ENCODE measurements around the gene TRIM8.

The TRIM8 gene

GRCh38 chr10:102644066-102644645 is at the start of gene TRIM8:
Gene TRIM8 (plus strand): TSS chr10:102644479. CDS start chr10:102644618, 139 bp downstream.
- DNase-seq, result peak; percentile 73

DNA sequence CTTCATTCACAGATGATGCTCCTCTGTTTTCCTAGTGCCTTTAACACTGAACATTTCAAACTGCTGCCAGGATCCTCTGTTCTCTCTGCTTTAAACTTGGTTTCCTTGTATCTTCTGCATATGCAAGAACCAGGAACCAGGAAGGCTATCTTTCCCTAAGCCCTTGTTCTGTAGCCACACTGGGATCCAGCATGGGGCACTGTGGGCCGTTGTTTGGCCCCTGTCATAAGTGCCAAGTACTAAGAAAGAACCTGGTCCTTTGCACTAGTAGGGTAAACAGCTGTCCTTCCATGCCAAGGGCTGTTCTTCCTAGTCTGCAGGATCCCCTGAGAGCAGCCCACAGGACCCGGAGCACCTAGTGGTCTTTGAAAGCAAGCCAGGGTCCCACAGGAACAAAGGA is 49.0 kb upstream of the TRIM8 start:
- no peak for DNase-seq

DNA sequence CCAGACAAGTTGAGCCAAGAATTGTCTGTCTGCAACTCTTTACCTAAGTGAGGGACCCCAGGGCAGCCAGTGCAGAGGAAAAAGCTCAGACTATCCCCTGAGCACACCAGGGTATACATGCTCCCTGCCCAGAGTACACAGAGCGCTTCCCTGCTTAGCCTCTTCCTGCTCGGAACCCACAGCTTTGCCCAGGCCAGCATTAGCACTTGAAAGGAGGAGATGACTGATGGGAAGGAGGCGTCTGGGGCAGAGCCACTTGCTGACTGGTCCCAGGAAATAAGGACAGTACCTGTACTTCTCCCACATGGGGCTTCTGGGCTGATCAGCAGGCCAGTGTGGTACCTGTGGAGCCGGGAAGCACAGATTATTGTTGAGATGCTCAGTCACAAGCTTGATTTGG is 48.4 kb upstream of the TRIM8 start:
- DNase-seq, result no peak

GRCh38 chr10:102596506-102596971 is 47.7 kb upstream of the TRIM8 start:
- DNase-seq, result peak; percentile 46

DNA sequence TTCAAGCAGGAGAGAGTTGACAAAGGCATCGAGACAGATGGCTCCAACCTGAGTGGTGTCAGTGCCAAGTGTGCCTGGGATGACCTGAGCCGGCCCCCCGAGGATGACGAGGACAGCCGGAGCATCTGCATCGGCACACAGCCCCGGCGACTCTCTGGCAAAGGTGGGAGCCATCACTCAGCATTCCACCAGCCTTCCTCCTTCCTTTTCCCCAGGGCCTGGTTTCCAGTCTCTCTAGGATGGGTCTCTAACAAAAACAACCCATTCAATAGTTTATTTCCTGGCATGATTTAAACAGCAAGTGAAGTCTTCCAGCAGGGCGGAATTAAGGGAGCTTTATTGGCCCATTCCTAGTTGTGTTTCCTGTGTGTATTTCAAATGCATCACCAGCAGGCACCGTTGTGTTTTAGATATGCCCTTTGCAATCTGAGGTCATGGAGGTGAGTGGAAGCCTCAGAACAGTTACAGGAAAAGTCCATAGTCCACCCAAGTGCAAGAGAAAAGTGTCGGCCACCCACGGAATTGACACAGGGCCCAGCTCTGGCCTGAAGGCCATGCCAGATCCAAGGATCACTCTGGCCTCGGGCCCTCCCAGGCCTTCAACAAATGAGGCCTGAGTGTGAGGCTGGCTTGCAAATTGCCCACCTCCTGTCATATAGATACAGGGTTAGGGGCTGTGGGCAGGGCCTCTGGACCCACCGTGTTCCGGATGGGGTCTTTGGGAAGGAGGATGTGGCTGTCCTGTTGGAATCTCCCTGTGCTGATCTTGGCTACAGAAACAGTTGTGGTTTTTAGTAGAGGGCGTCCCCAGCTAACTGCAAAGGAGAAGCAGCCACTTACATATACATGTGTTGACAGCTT is 46.9 kb upstream of the TRIM8 start:
- no peak for DNase-seq

- no peak for DNase-seq
These were observed 46.0 kb upstream of the TRIM8 start for GRCh38 chr10:102598243-102598642.

DNA sequence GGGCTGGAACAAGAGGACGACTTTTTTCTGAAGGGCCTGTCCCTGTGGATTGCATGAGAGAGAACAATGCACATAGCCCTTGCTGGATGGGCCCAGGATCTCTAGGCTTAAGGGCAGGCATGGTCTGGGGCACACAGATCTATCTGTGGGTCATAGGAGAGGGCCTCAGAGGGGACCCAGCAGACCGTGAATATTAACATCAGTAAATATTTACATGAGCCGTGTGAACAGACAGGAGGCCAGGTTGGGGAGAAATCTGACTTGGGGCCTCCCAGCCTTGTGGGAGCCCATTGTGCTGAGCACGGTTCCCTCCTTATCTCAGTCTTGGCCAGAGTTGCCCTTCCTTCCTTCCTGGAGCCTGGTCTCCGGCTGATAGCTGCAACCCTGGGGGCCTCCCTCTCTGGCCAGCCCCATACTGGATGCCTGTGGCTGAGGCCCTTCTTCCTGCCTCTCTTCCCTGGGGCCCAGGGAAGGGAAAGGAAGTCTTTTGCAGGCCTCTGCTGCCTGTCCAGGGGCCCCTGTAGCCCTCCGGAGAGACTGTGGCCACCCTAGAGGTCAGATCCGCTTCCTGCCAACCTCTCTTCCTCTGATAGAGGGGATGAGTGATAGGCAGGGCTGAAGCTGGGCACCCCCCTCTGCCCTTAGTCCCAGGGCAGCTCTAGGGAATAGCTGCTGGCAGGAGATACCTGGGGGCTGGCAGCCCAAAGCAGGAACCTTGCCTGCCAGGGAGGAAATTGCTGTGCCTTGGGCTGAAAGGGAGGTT is 44.5 kb upstream of the TRIM8 start:
- no peak for DNase-seq

- DNase-seq, result no peak
These were observed 43.5 kb upstream of the TRIM8 start for GRCh38 chr10:102600816-102601215.

DNA sequence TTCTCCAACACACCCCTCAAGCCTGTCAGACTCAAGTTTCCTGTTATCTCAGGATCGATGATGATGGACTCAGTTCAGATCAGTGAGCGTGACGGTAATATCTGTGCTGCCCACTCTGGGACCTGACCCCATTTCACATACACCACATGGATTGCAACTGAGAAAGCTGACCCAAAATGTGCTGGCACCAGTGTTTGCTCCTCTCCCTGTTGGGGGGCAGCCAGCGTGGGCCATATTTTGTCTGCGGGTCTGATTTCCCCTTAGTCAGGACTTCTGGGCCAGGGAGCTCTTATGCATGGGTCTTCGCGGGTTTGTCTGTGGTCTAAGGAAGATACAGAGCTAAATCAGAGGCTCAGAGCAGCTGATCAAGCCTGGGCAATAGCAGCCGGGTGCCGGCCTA is 42.6 kb upstream of the TRIM8 start:
- DNase-seq, result no peak

DNA sequence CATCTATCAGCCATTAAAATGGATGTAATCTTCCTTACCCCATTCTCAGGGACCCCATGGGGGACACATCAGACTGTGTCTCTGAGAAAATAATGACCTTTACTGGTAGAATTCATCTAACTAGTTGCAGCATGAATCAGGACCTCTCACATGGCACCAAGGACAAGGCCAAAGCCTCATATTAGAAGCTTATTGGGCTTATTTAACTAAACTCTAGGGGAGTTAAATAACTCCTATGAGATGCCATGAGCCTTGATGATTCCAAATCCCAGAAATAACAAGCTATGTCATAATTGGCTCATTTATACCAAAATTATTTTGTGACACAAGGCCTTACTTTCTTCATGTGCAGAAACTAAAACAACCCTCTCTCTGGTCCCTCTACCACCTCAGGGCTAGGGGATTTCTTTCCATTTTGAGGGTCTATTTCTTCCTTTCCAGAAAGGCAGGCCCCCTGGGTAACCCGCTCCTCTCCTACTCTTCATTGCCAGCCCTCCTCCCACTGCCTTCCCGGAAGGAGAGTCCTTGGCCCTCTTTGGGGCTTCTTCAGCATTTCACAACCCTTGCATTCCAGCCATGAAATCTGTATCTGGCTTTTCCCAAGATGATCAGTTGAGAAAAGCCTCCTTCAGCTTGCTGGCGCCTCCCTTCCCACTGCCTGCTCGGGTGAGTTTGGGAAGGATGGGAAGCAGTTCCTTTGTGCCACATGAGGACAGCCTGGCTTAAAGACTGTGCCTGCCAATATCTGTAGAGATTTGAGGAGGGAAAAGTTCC is 41.8 kb upstream of the TRIM8 start:
- DNase-seq, result no peak

GRCh38 chr10:102603946-102604345 is 40.3 kb upstream of the TRIM8 start:
- DNase-seq, result no peak

- no peak for DNase-seq
These were observed 39.8 kb upstream of the TRIM8 start for GRCh38 chr10:102604439-102604841.

DNA sequence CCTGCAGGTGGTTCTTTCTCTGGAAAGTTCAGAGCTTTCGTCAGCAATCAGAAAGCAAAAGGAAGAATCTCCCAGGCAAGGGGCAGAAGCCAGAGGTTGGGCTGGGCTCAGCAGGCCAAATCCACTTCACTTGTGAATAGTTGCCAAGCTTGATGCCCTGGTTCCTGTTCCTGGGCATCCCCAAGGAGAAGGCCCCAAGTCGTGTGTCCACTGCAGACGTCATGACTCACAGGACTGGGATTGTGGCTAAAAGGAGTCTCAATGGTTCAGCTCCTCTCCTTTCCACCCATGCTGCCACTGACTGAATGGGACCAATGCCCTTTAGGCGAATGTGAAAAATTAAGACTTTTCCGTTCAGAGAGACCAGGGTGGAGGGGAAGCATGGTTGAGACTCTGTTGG is 38.6 kb upstream of the TRIM8 start:
- DNase-seq, result no peak

GRCh38 chr10:102608487-102608886 is 35.8 kb upstream of the TRIM8 start:
- no peak for DNase-seq

DNA sequence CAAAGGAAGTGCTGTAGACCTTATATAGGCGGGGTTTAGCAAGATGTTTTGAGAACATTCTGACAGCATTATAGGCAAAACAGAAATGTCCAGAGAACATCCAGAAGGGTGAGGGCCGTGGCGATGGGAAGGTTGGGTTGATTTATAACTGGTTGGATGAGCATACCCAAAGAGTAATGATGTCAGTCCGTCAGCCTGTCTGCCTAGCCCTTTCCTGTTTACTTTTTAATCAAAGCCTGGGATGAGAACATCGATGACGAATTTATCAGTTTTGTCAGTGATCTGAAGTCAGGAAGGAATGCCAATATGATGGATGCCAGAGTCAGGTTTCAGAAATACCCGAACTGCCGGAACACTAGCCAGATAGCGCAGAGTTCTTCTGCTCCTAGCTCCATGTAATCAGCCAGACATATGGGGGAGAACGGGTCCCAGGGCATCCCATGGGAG is 33.8 kb upstream of the TRIM8 start:
- DNase-seq, result no peak

DNA sequence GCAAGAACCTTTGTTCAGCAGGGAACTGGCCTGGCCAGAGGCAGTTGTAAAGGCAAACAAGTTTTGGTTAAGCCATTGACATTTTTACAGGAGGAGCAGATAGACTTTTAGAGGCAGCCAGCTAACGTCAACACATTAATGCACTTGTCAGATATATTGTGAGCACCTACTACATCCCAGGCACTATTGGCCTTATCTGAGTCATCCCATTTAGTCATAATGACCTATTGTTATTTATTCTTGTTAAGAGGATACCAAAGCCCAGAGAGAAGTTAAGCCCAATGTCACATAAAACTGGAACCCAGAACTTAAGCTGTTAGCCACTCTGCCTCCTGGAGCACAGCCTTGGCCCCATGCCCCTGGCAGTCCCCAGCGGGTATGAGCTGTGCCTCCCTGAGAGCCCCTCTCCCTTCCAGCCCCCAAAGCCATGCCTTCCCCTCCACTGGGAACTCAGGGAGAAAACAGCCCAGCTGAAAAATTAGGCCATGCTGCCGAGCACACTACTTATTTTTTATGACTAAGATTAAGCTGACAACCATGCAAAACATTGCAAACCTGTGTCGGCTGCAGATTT is 32.7 kb upstream of the TRIM8 start:
- DNase-seq, result no peak

DNA sequence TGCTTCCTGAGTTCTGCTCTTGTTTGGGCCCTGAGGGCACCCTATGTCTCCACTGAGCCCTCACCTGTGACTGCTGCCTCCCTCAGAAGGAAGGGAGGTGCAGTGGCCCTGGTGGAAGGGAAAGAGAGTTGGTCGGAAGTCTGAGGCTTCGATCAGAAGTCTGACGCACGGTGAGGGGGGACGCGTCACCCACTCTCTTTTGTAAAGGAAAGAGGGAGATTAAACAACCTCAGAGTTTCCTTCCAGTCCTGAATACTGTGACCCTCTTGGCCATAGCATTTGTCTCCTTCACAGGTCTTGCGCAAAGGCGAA is 31.4 kb upstream of the TRIM8 start:
- peak; percentile 70 for DNase-seq

- DNase-seq, result no peak
These were observed 31.0 kb upstream of the TRIM8 start for GRCh38 chr10:102613286-102613685.

DNA sequence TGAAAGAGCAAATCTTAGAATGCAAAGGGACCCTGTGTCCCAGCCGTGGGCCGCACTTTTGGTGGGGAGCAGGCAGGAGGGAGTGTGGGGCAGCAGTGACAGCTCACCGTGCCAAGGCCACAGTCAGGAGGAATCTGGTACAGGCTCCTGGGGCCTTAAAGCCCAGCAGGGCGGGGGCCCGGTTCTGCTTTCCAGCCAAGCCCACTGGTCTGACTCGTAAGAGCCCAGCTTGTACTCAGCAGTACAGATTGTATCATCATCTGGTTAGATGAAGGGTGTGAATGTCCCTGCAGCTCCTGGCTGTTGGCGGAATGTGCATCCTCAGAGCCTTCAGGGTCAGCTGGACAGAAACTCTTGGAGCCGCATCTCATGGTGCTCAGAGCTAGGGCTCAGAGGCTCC is 30.5 kb upstream of the TRIM8 start:
- DNase-seq, result no peak

- no peak for DNase-seq
These were observed 29.4 kb upstream of the TRIM8 start for GRCh38 chr10:102614888-102615287.

- peak; percentile 50 for DNase-seq
These were observed 28.9 kb upstream of the TRIM8 start for GRCh38 chr10:102615361-102615760.

- DNase-seq, result no peak
These were observed 28.1 kb upstream of the TRIM8 start for GRCh38 chr10:102616066-102616770.
